Peyer's patch (tissue), 4 donors: ENCODE results near the gene DKK3. TPM values are rescaled to one million over a fixed set of nuclear protein-coding genes. Genes with fewer than 3 reads are reported as not detected.

ENCODE experiments used
- DNase-seq, 3 donors: peaks; one replicate each; pipeline ENCODE4 v3.0.0-alpha.2; 2017 to 2019
- H3K27ac ChIP-seq, 4 donors: fragments of 200-600 bp; sonication (generic); one replicate each; pipeline ENCODE4 v1.5.1; 2016 to 2019
- H3K27me3 ChIP-seq, 2 donors: fragments of 200-600 bp; sonication (generic); one replicate each; pipeline ENCODE4 v1.5.1; 2019
- H3K36me3 ChIP-seq, 3 donors: fragments of 200-600 bp; sonication (generic); one replicate each; pipeline ENCODE4 v1.5.1; 2016 to 2019
- H3K4me1 ChIP-seq, 4 donors: fragments of 200-600 bp; sonication (generic); one replicate each; pipeline ENCODE4 v1.5.1; 2016 to 2019
- H3K4me3 ChIP-seq, 4 donors: fragments of 200-600 bp; sonication (generic); 1 replicate in 3 of 4; 2 replicates in 1 of 4; pipeline ENCODE4 v1.5.1; 2016 to 2019; ENCODE audit warnings: mild to moderate bottlenecking in 1 of 4
- H3K9me3 ChIP-seq, 4 donors: fragments of 200-600 bp; sonication (generic); one replicate each; pipeline ENCODE4 v1.5.1; 2016 to 2019; ENCODE audit warnings: mild to moderate bottlenecking in 1 of 4
- CTCF ChIP-seq, 6 experiments: fragments of 450-650 bp in 4 of 6; fragments of 200-600 bp in 2 of 6; sonication (generic) in 1 of 6; IDR thresholded peaks; one replicate each; pipeline ENCODE4 v1.5.1; 2017 to 2019; ENCODE audit warnings: antibody characterized with exemption in 6 of 6, mild to moderate bottlenecking in 3 of 6, moderate library complexity in 1 of 6
- POLR2A ChIP-seq, 2 donors: fragments of 450-650 bp; IDR thresholded peaks; one replicate each; pipeline ENCODE4 v1.5.1; 2017; ENCODE audit warnings: antibody characterized with exemption in 2 of 2, mild to moderate bottlenecking in 2 of 2, moderate library complexity in 2 of 2
- total RNA-seq, 4 donors: library from RNA; depleted of rRNA; stranded (reverse); fragments of >200 nt; gene quantifications; one replicate each; pipeline ENCODE4 v1.1.0, GENCODE V29; 2016

The DKK3 gene
- total RNA-seq, 4 donors from 2014 or later = 19.8 to 52.0 (median 26.7) TPM

GRCh38 chr11:11963842-11964773, 44.3 kb downstream of the DKK3 start:
- Histone ChIP-seq H3K9me3 (no peaks in the 10 kb centered on the region), H3K27me3 (no peaks in the 10 kb centered on the region), H3K4me1 (no peaks in the 10 kb centered on the region), H3K27ac (no peak overlapping the region), H3K4me3 (no peak overlapping the region), H3K36me3 (no peaks in the 10 kb centered on the region)
- DNase-seq = no peak
- TF ChIP-seq CTCF (IDR thresholded peaks at IDR 0.05) (no peak), POLR2A (IDR thresholded peaks at IDR 0.05) (no peak)

- DNase-seq = no peak
- H3K4me1 ChIP-seq = no peaks in the 10 kb centered on the region
- no peak for TF ChIP-seq POLR2A (IDR thresholded peaks at IDR 0.05)
- TF ChIP-seq CTCF (IDR thresholded peaks at IDR 0.05) = no peak
- H3K27ac ChIP-seq = no peak overlapping the region
- H3K36me3 ChIP-seq = peaks cover 0 to 7% (median 0%) of the 10 kb centered on the region in 3 donors
- H3K27me3 ChIP-seq = no peaks in the 10 kb centered on the region
- no peaks in the 10 kb centered on the region for H3K9me3 ChIP-seq
- no peak overlapping the region for H3K4me3 ChIP-seq
Measured at GRCh38 chr11:11963067-11963466, 45.4 kb downstream of the DKK3 start.

- Histone ChIP-seq H3K4me1 (no peaks in the 10 kb centered on the region), H3K36me3 (peaks cover 0 to 21% (median 0%) of the 10 kb centered on the region in 3 donors), H3K27ac (no peak overlapping the region), H3K9me3 (no peaks in the 10 kb centered on the region), H3K27me3 (no peaks in the 10 kb centered on the region), H3K4me3 (no peak overlapping the region)
- DNase-seq = no peak
- no peak for TF ChIP-seq CTCF (IDR thresholded peaks at IDR 0.05)
- TF ChIP-seq POLR2A (IDR thresholded peaks at IDR 0.05) = no peak
Measured at GRCh38 chr11:11961399-11962028, 46.9 kb downstream of the DKK3 start.

- Histone ChIP-seq H3K4me1 (no peaks in the 10 kb centered on the region), H3K27ac (peak overlapping the region in 1 of 4 donors; percentile 15), H3K9me3 (no peaks in the 10 kb centered on the region), H3K4me3 (no peak overlapping the region), H3K27me3 (no peaks in the 10 kb centered on the region), H3K36me3 (peaks cover 0 to 29% (median 0%) of the 10 kb centered on the region in 3 donors)
- TF ChIP-seq CTCF (IDR thresholded peaks at IDR 0.05) (no peak), POLR2A (IDR thresholded peaks at IDR 0.05) (no peak)
- no peak for DNase-seq
Measured at GRCh38 chr11:11960687-11961086, 47.7 kb downstream of the DKK3 start.

GRCh38 chr11:11959601-11960000, 48.8 kb downstream of the DKK3 start:
- DNase-seq = no peak
- no peaks in the 10 kb centered on the region for H3K27me3 ChIP-seq
- H3K27ac ChIP-seq = no peak overlapping the region
- H3K4me3 ChIP-seq = no peak overlapping the region
- H3K36me3 ChIP-seq = peaks cover 0 to 40% (median 0%) of the 10 kb centered on the region in 3 donors
- H3K4me1 ChIP-seq = no peaks in the 10 kb centered on the region
- TF ChIP-seq POLR2A (IDR thresholded peaks at IDR 0.05) (no peak), CTCF (IDR thresholded peaks at IDR 0.05) (no peak)
- H3K9me3 ChIP-seq = no peaks in the 10 kb centered on the region
